ENCODE data around the gene NENF. TPM values are rescaled to one million over a fixed set of nuclear protein-coding genes. Genes with fewer than 3 reads are reported as not detected.

Gene NENF
- total RNA-seq, 1 donor from 2014 or later = 40.9 TPM

DNA sequence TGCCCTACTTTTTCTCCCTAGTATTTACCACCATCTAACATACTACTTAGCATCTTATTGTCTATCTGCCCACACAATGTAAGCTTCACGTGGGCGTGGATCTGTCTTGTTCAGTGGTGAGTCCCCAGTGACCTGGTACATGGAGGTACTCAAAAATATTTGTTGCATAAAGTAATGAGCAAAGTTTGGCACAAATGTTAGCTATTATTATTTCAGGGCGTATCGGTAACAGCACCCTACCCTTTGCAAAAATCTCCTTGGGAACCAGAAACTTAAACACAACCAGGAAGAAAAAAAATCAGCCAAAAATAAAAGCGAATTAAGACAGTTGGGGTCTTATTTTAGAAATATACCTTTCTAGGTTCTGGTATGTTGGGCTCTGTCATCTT lies 454 bp upstream of the NENF start:
- ATAC-seq = no peak

DNA sequence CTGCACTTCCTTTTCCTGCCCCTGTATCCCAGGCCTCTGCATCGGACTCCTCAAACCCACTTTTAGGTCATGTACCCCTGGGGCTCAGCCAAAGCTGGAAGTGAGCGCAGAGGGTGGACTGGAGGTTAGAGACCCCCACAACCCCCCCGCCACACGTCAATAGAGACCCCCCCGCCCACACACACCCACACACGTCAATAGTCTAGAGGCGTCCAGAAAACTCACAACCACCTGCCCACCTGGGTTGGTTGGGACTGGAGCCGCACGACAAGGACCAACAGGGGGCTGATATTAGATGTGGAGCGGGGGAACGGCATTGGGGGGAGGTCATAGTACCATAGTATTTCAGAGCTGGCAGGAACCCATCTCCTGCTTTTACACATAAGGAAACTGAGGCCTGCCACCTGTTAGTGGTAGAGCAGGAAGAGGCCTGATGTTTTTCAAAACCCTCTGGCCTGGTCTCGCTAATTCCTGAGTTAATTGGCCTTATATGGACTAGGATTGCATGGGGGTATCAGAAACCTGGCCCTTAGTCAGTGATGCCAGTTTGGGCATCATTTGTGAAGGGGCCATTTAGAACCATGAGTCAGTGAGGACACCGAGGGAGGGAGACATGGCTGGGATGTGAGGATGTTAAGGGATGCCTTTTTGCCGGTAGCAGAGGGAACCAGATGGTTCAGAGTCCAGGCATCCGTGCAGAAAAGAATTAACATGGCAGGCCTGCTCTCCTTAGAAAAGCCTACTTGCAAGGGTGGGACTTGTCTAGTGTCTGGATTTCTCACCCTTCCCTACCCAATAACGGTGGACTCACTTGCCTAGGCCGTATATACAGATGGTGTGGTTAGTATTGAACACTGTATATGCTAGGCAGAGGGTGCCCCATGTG lies 1.1 kb downstream of the NENF start:
- no peak for ATAC-seq

GRCh38 chr1:212434992-212435391 lies 2.3 kb downstream of the NENF start:
- no peak for ATAC-seq

DNA sequence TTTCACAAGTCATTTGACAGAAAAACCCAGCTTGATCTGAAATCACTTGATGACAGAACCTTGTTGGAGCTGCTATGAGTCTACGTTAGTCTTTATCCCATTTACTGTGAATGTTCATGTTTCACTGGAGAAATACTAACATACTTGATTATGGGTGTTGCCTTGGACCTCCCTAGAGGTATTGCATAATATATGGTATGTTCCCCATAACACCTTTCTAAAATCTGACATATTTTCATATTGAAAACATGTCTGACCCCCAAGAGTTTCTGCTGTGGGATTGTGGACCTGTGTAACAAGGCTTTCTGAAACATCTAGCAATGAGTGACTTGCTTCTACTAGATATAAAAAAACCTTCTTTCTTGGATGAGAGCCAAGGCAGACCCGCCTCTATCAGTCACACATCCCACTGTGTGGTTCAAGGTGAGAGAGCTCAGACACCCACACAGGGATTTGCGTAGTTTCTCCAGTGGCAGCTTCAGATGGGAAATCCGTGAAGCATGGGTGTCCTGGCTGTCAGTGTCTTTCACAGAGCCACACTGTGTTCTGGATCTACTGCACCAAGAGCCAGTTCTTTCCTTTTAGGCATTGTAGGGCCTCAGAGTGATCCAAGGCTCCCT lies 4.6 kb downstream of the NENF start:
- no peak for ATAC-seq

GRCh38 chr1:212438831-212439237 lies 6.1 kb downstream of the NENF start:
- ATAC-seq = no peak

DNA sequence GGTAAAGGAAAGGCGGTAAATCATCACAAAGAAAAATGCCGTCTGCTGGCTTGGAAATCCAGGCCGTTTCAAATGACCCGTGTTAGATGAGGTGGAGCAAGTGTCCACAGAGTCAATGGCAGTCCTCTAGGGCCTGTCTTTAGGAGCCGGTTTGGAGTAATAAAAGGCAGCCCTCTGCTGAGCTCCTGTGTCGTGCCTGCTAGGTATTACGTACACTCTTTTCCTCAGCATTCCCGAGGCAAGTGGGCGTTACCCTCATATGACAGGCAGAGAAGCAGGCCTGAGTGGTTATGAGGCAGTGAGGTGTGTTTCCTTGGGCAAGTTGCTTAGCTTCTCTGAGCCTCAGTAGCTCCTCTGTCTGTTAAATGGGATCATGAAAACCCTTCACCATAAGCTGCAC lies 7.7 kb downstream of the NENF start:
- peak; percentile 68 for ATAC-seq

DNA sequence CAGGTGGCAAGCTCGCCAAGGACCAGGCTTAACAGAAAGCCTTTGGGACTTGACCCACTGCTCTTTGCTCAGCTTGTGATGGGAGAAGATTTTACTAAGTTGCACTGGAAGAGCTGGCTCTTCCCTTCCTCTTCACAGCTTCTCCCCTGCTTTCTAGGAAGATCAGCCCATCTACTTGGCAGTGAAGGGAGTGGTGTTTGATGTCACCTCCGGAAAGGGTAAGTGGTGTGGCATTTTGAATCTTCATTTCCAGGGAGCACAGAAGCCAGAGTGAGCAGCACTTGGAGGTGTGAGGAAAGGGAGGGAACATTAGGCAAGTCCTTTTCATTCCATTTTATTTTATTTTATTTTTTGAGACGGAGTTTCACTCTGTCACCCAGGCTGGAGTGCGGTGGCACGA lies 9.7 kb downstream of the NENF start:
- ATAC-seq = no peak

GRCh38 chr1:212446333-212446732 lies 13.6 kb downstream of the NENF start:
- no peak for ATAC-seq

GRCh38 chr1:212447478-212447877 lies 14.8 kb downstream of the NENF start:
- no peak for ATAC-seq

GRCh38 chr1:212450331-212450881 lies 17.7 kb downstream of the NENF start:
- ATAC-seq = no peak

- no peak for ATAC-seq
Measured at GRCh38 chr1:212451416-212452322, 18.9 kb downstream of the NENF start.

DNA sequence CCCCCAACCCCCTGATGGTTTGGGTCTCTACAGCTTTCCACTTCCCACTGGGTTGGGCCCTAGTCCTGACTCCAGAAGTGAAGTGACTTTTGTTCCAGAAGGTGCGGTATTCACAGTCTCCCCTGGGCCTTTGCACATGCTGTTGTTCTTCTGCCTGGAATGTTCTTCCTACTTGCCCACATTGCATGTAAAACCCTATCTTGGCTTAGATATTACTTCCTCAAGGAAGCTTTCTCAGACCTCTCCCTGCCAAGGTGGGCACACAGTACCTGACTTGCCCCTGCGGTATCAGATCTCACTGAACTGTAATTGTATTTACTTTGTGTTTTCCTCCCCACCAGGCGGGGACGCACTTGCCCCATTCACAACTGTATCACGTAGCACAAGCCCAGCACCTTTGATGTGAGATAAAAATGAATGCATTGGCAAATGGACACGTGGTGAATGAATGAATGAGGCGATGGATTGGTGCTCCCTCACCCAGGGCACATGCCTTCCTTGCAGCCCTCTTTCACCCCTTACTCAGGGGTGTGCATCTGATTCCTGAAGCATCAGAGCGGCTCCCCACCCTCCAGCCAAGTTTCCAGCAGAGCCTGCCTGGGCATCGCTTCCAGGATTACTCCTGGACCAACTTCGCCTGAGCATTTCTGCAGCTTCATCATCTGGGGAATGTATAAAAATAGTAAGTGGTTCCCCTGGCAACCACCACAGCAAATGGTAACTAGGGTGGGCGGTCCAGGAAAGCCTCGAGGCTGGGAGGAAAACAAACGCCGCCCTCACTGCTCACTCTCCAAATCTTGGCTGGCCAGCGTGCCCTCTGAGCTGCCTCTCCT lies 19.8 kb downstream of the NENF start:
- no peak for ATAC-seq

GRCh38 chr1:212453156-212453857 lies 20.6 kb downstream of the NENF start:
- no peak for ATAC-seq

DNA sequence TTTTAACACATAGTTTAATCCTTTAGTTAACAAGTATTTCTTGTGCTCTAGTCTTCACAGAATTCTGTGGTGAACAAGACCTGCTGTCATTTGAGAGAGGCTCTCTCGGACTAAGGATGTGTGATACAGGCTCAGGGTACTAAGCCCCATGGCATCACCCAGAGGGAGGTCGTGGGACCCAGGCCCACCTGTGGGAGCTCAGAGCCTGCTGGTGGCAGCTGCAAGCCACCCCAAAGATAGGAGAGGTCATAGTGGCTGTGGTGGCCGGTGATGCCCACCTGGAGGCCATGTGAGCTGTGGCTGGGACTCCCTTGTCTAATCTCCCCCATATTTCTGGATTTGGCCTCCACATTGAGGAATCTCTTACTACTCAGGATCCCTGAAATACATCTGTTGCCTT lies 22.0 kb downstream of the NENF start:
- no peak for ATAC-seq

DNA sequence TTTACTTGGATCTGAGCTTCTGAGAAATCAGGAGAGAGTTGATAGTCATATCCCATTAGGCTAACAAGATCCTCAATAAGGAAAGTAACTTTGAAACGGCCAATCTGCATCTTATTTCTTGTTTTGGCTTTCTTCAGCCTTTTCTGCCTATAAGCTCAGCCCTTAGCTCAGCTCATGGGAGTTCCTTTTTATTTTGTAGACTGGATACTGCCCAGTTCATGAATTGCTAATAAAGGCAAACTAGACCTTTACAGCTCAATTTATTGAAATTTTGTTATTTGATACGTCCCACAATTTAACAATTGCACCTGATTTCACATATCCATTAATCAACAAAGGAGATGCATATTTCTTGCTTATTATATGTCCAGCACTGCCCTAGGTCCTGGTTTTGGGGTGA lies 22.7 kb downstream of the NENF start:
- ATAC-seq = no peak

DNA sequence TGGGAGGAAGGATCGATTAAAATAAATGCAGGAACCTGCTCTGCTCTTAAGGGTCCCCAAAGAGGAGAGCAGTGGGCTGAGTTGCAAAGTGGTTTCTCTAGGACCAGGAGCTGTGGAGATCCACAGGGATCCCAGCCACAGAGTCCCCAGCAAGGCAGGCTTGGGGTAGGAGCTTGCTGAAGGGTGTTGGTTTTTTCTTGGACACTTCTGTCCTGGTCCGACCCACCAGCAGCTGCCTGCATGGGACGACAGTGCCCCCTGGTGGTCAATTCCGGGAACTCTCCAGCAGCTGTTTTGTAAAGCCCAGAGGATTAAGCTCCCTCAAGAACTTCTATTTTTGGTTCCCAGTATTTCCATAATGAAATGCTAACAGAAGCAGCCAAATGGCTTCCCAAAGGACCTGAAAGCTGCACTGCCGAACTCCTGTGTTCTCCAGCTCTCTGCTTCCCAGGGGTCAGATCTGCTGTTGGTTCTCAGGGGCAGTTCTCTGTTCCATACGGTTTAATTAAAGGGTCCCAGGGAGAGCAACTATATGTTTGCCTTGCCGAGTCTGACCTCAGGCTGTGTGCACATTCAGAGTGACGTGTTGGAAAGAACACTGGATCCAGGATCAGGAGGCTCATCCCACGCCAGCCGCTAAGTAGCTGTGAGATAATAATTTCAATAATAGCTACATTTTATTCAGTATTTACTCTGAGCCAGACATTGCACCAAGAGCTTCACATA lies 23.2 kb downstream of the NENF start:
- peak; percentile 77 for ATAC-seq

DNA sequence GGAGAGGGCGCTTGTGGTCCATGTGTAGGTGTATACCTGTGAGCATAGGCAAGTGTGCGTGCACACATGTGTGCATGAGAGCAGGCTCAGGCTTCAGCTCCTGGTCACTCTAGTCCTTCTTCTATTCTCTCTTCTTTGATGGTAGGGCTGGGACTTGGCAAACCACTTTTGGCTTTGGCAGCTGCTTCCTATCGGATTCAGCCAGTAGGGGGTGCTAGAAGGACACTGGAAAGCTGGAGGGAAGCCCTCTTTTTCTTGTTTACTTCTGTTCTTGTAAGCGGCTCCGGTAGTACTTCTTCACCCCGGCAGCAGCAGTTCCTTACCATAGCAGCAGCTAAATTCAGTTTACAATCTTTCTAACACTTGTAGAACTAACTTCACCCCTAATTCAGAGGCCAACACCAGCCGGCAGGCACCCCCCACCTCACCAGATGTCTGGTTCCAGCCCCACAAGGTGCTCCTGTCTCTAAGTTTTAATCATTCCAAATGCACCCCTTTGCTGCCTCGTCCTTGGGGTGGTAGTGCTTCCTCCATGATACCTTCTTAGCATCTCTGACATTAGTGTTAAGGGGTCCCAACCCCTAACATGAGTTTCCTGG lies 25.1 kb downstream of the NENF start:
- ATAC-seq = peak; percentile 44

DNA sequence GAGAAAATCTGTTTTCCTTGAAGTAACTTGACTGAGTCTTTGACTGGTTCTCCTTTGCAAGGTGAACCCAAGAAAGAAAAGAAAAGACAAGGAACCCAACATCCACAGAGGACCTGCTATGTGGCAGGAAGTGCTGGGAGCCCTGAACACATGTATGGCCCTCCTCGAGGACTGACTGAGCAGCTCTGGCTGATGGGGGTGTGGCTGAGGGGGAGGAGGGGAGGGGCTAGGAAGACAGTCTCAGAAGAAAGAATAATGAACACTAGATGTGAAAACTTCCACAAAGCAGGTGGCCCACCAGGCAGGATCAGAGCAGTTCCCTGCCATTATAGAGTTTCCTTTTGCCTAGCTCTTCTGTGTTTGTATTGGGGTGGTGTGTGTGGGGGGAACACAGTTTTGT lies 26.1 kb downstream of the NENF start:
- no peak for ATAC-seq

DNA sequence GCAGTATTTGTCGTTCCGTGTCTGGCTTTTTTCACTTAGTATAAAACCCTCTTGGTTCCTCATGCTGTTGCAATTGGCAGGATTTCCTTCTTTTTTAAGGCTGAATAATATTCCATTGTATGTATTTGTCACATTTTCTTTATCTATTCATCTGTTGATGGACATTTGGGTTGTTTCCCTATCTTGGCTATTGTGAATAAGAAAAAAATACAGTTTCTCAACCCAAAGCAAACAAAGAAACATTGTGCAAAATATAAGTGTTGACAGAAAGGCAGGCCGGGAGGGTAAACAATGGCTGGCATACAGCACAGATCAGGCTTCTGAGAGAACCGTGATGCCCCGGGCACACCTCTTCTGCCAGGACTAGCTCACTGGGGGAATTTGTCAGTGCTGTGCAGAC lies 26.9 kb downstream of the NENF start:
- no peak for ATAC-seq

DNA sequence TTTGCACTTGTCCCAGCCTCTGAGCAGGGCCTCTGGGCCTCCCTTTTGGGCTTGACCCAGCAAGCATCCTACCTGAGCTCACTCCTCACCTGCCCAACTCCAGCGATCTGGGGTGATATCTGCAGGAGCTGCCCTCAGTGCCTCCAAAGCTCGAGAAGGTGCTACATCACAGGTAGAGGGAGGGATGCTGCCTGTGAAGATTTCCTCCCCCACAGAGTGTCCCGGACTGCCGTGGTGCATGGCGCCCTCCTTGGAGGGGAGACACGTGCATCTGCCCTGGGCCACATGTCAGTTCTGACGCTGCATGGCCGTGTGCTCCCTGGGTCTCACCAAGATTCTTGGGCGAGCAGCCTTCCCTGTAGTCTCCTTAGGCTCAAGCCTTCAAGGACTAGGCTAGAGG lies 27.7 kb downstream of the NENF start:
- no peak for ATAC-seq

All from esophagus mucosa (tissue), 1 donor.